ENCODE results near the gene MEF2D.

The MEF2D gene

DNA sequence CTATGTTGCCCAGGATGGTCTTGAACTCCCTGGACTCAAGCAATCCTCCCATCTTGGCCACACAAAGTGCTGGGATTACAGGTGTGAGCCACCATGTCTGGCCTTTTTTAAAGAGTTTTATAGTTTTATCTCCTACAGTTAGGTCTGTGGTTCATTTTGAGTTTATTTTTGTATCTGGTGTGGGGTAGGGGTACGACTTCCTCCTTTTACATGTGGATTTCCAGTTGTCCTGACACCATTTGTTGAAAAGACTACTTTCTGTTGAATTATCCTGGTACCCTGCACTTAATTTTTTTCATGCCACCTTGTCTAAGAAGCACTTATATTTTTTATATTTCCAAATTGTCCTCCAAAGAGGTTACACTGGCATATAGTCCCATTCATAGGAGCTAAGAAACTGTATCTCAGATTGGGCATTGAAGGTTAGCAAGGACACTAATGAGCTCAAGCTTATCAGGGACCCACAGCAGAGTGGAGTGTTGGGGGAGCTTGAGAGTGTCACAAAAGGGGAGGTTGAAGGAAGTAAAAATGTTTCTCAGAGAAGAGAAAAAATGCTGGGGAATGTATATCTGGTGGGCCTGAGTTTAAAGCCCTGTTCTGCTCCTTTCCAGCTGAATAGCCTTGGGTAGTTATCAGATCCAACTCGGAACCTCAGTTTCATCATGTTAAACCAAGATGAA, 23.4 kb upstream of the MEF2D start:
- DNase-seq, result no peak

DNA sequence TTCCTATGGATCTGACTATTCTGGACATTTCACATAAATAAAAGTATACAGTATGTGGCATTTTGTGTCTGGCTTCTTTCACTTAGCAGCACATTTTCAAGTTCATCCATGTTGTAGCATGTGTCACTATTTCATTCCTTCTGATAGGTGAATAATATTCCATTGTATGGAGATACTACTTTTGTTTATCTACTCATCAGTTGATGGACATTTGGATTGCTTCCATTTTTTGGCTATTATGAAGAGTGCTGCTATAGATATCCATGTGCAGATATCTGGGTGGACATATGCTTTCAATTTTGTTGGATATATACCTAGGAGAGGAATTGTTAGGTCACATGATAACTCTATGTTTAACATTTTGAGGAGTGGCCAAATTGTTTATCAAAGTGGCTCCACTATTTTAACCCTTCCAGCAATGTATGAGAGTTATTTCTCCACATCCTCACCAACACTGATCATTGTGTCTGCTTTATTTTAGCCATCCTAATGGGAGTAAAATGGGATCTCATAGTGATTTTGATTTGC, 21.9 kb upstream of the MEF2D start:
- no peak for DNase-seq

DNA sequence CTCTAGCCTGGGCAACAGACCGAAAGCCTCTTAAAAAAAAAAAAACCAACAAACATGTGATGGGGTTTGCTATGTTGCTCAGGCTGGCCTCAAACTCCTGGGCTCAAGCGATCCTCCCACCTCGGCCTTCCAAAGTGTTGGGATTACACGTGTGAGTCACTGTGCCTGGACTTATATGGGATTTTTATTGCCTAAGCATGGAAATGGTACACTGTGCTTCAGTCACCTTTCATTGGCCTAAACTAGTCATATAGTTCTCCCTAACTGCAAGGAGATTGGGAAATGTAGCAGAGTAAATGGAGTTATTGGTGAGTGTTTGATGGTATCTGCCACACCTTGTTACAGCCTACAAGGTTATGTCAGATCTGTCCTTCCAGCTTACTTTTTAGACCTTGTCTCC, 17.2 kb upstream of the MEF2D start:
- DNase-seq, result no peak

DNA sequence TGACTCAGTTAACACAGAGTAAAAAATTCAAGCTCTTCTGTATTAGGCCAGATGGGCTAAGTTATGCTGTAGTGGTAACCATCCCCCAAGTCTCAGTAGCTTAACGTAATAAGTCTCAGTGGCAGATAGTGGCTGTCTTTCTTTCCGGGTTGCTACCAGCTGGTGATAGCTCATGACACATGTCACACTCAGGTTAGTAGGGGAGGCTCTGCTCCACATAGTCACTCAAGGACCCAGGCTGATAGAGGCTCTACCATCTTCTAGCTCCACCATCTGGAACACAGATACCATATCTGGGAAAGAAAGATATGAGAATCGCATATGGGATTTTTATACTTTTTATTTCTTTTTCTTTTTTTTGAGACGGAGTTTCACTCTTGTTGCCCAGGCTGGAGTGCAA, 16.2 kb upstream of the MEF2D start:
- DNase-seq, result no peak

DNA sequence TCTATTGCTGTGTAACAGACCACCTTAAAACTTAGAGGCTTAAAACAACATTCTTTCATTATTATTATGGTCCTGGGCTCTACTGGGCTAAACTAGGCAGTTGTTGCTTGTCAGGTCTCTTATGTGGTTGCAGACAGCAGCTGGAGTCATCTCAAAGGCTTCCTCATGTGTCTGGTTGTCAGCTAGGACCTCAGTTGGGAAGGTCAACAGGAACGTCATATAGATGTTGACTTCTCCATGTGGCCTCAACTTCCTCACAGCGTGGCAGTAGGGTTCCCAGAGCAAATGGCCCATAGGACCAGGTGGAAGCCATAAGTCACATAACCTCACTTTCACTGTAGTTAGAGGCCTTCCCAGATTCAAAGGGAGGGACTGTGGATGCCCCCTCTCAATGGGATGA, 15.4 kb upstream of the MEF2D start:
- DNase-seq, result no peak

DNA sequence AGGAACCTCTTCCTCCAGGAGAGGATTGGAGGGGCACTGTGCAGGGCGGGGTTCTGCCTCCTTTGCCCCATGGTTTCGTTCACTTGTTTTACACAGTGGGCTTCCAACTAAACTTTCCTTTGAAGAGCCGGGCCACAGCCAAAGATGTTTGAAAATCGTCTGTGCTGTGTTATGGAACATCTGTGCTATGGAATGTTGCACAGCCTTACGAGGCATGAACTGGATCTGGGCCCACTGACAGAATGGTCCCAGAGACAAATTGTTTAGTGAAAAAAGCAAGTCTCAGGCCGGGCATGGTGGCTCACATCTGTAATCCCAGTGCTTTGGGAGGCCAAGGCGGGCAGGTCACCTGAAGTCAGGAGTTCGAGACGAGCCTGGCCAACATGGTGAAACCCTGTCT, 12.6 kb upstream of the MEF2D start:
- DNase-seq, result no peak

DNA sequence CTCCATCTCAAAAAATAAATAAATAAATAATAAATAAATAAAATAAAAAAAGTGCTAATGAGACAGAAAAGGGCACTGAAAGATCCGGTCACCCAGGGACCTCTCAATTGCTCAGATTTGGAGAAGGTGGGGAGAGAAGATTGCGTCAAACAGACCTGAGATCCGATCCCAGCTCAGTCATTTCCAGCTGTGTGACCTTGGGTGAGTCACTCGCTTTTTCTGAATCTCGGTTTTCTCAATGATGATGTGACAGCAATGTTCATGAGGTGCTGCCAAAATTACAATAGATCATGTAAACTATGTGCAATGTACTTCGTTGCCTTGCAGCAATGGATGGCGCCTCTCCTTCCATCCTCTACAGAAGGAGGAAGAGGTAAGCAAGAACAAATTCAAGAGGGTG, 11.1 kb upstream of the MEF2D start:
- DNase-seq, result no peak

DNA sequence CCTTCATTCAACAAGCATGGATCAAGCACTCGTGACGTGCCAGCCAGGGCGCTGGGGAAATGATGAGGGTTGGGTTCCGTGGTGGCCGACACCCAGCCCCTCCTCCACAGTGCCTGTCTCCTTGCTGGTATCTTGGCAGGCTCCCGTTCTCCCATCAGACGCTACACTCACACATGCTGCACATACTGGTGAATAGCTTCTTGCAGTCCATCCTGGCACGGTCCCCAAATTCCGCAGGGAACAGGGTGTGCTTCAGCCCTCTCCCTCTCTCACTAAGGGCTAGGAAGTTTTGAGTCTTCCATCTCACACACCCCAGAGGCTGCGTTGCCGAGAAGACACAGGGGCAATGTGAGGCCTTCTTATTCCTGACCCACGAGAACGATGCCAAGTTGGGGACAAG, 10.1 kb upstream of the MEF2D start:
- no peak for DNase-seq

DNA sequence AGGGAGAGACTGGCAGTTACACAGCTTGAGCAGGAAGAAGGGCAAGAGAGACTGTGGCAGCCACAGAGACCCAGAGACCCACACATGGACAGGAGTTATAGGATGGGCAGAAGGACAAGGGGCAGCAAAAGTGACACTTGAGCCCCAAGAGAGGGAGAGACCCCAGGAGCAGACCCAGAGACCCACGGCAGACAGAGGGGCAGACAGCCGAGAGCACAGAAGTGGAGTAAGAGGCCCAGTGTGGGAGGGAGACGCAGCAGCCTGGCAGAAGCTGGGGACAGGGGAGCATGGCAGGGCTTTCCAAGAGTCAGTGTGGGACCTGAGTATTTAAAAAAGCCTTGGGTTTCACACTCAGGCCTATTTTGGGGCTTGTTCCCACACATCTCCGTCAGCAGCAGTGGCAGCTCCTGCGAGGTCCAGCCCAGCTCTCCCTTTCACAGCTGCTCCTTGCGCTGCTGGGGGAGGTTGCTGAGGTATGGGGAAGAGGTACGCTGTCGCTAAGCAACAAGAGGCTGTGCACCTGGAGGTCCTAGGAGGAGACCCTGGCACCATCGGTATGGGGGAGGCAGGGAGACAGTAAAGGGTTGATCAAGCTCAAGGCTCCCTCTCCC, 9.0 kb upstream of the MEF2D start:
- DNase-seq, result no peak

DNA sequence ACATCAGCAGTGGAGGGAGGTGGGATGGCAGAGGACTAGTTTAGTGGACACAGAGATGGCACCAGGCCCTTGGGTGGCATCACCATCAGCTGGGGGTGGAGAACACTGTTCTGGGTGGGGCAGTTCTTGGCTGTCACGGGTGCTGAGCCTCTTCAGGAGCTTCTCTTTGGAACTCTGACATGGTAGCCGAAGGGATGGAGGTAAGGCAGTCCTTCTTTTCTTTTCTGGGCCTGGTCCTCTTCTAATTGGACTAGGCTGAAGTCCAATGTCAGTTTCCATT, 8.3 kb upstream of the MEF2D start:
- no peak for DNase-seq

DNA sequence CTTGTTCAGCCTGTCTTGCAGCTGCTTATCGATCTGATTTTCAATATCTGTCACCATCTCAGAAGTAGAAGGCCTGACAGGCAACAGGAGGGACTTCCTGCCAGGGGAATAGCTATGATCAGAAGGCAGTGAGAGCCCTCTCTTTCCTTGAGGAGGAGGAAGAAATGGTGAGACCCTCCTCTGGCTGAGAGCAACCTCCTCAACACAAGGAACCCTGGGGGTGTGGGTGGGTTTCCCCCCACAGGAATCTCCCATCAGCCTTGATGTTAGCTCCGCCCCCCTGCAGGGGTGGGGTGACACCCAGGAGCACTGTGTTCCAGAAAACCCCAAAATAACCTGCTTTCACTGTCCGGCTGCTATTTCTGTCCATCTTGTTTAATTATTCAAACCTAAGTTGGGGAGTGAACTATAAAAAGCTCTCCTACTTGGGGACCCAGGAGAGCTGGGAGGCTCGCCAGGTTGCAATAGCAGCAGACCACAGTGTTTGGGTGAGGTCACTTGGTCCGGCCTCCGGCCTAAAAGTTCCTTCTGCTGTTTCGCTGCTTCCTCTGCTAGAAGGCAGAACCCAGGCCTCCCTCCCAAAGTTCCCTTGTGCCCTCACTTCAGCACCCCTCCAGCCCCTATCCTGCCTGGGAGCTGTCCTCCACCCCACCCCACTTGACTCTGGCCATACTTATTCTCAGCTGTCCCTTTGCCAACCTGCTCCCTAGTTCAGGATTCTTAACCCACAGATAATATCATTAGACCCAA, 7.8 kb upstream of the MEF2D start:
- peak in 1 of 6 experiments; percentile 22 for DNase-seq

DNA sequence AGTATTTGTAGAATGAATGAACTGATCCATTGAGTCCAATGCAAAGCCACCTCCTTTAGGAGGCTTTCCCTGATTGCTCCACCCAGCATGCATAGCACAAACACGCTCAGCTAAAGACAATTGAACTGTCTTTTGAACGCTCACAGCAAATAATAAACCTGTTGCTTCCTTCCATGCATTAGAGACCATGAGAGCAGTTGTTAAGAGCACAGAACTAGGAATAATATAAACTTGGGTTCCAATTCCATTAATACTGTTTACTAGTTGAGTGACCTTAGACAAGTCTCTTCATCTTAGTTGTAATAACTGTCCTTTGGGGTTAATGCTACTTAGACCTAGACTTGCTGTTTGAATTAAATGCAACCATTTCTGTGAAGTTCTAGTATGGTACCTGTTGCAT, 5.9 kb upstream of the MEF2D start:
- DNase-seq, result no peak

DNA sequence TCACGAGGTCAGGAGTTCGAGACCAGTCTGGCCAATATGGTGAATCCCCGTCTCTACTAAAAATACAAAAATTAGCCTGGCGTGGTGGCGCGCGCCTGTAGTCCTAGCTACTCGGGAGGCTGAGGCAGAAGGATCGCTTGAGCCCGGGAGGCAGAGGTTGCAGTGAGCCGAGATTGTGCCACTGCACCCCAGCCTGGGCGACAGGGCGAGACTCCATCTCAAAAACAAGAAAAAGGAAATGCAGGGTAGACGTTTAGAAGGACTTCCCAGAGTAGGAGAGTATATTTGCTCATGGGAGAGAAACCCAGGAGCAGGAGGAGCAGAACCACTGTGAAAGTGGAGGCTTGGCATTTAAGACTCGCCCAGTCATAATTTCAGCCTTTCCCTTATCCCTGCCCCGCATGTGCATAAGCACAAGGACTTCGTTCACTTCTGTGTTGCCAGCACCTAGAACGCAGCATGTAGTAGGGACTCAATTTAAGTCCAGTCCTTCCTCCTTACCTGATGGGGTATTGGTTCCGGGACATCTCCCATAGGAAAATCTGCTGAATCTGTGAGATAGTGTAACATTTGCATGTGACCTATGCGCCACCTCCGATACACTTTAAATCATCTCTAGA, 5.2 kb upstream of the MEF2D start:
- DNase-seq, result no peak

DNA sequence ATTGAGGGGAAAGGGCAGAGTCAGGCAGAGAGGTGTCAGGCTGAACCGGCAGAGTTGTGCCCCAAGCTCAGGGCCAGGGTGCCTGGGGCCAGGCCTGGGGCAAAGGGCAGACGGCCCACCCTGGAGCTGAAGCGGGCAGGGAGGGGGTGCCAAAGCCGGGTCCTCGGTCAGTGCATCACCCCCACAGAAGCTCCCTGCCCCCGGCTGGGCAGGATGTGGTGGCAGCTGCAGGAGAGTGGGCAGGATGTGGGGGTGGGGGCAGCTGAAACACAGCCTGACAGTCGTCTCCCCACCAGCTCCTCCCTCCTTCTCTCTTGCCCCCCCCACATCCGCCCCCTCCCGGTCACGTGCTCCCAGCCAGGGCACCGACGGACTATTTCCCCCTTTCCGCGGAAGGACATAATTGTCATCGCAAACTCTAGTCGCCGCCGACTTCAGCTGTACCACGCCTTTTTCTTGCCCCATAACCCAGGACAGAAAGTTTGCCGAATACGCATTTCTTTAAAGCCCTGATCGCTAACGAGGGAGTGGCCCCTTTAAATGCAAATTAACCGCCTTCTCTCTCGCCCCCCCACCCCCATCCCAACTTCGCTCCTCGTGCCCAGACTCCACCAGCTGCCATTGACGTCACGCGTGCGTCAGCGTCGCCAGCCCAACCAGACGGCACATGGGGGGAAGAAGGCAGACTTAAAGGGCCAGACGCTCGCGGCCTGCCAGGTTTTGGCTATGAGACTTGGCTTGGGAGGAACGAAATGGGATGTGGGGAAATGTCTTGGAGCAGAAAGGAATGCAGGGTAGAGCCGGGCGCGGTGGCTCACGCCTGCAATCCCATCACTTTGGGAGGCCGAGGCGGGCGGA, 4.5 kb upstream of the MEF2D start:
- DNase-seq, result peak; percentile 96 to 99 (median 98)

DNA sequence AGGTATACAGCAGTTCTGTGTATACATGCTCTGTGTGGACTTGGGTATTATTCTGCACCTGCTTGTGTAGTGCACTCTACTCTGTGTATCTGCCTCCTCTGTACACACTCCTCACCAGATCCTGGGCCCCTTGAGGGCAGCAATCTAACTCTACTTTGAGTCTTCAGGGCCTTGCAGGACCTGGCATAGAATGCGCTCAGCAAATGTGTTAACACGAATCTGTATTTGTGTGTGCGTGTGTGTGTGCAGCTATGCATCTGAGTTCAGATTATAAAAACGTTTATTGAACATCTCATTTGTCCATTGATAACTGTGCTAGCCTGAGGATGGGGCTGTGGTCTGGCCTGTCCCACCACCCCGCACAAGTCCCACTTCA, 3.9 kb upstream of the MEF2D start:
- DNase-seq, result peak in 2 of 6 experiments; percentile 36 to 72

DNA sequence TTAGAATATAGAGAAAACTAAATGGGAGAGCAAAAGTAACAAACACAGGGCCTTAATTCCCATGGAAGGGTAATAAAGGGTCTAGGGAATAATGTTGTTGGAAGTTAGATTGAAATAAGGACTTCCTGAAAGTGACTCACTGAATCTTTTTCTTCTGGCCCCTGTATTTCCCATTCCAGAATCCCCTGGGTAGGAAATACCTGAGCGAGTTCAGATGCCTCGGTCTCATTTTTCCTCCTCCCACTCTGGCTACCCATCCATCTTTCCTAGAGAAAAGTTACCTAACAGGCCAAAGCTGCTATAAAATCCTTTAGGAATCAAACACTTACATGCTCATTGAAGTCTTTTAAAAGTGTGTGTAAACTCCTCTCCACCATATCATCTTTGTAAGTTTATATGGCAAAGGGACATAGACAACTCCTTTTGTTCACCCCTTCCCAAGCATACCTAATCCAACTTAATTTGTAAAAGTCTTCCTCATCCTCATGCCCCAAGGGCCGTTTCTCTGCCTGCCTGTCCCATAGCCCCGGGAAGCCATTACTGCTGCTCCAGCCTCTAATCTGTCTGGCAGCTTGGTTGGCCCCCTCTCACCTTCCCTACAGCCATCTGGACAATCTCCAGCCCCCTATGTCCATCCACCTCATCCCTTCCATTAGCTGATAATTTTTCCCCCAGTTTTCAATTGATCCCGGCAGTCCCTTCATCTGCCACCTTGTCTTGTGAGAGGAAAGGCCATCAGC, 3.3 kb upstream of the MEF2D start:
- DNase-seq, result no peak

DNA sequence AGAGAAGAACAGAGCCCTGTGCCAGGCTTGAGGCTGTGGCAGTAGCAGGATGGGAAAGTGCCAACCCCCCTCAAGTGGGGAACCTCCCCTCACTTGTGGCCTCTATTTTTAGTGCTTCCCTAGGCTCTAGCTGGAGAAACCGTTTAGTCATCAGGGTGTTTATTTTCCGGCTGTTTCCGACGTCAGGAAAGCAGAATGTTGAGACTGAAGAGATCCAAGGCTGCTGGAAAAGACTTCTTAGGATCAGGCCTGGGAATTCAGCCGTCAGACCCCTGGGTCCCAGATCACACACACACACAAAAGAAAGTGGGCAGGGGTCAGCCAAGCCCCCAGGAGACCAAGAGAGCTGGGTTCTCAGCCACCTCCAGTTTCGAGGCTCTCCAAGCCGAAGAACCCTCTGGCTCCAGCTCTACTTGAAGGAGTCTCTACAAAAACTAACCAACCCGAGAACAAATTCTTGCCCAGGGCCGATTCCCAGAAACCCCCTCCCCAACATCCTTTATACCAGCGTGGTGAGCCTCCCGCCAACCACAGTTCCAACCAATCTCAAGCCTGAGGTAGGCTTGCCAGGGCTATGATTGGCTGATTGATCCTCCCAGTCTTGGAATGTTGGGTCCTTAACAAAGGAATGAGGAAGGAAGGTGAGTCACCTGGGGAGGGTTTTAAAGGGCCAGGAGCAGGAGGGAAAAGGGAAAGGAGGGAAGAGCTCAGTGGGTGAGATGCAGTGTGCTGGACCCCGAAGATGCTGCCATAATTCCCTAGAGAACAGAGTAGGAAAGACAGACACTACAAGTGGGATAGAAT, 2.5 kb upstream of the MEF2D start:
- no peak for DNase-seq

DNA sequence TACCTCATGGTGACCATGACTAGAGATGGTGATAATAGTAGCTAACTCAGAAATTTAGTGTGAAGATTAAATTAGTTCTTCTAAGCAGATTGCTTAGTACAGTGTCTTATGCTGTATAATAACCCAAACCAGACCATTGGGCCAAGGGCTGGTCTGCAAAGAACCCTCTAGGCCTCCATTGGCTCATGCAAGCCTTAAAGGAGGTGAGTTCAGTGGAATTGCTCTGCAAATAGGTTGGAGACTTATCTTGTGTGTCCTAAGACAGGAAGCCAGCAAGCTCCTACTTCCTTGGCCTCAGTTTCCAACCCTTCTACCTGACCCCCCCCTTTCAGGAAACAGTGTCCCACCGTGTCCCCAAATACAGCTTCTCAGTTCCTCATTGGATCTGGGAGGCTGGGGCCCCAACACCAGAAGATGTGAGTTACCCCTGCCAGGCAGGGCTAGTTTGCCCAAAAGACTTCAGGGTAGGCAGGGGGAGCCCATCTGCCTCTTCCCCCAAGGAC, 1.9 kb upstream of the MEF2D start:
- no peak for DNase-seq

DNA sequence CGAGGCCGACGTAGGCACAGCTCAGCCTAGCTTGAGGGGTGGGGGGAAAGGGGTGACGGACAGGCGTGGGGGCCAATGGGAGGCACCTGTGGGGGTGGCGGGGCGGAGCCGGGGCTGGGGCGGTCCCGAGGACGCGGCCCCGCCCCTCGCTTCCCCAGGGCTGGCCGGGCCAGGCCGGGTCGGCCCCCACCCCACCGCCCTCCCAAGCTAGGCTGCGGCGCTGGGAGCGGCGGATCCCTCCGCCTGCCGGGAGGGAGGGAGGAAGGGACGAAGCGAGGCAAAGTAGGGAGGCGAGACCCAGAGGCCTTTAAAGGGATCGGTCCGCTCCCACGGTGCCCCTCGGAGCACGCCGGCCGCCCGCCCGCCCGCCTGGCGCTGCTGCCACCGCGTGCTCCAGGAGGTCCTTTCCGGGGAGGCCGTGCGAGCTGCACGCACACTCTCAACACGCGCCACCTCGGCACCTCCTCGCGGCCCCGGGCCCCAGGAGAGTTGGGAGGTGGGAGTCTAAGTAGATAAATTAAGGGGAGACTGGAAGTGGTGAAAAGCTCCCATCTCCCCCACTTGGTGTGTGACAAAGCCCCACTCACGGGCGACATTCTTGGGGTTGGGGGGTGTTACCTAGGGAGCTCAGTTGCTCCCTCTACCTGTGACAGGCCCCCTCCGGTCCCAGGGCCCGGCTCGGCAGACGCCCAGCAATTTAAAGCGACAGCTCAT, 375 bp upstream of the MEF2D start:
- DNase-seq, result peak; percentile 89 to 99 (median 94)

DNA sequence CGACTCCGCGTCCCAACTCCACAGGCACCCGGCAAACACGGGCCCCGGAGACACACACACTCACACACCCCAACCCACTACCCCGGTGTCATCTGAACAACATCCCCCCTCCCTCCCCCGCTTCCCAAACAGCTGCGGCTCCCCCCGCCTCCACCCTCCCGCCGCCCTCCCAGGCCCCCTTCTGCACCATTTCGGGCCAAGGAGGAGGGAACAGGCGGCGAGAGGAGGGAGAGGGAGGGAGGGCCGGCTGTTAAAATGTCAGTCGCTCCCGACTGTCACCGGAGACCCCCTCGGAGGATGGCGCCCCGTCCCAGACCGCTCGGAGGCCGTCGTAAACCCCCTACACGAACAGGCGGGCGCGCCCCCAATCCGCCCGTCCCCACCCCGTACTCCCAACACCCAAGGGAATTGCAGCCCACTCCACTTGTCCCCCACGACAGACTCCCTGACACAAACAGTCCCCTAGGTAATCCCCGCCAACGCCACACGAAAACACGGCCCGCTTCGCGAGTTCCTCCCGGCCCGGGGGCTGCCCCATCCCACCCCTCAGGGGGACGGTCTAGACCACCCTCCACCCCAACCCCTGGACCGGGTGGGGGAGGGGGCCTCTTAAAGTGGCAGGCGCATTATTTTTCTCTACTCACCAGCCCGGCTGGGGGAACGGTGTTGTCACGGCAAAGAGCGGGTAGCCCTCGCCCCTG, 583 bp downstream of the MEF2D start:
- peak in 4 of 6 experiments; percentile 40 to 49 (median 46) for DNase-seq

All from stimulated activated naive CD4-positive, alpha-beta T cell (primary cell).